HG03571 (cell line): ENCODE measurements around the gene UNC13B.
"Not testable (repeated sequence)": the region's sequence is repeated elsewhere in the genome, so short reads cannot be mapped to it uniquely, and the experiment has no call there.

ENCODE experiments used
- ATAC-seq: cut with Tn5 transposase; IDR thresholded peaks from one replicate; pipeline ENCODE4 v1.9.1; 2021; ENCODE audit not compliant: unreplicated experiment

Gene UNC13B

GRCh38 chr9:35220659-35221338, 59.0 kb downstream of the UNC13B start:
- no peak for ATAC-seq

- ATAC-seq, result no peak
Measured at GRCh38 chr9:35225677-35226076, 63.9 kb downstream of the UNC13B start.

GRCh38 chr9:35226651-35227050, 64.8 kb downstream of the UNC13B start:
- no peak for ATAC-seq

GRCh38 chr9:35227284-35227683, 65.5 kb downstream of the UNC13B start:
- no peak for ATAC-seq

GRCh38 chr9:35229066-35229778, 67.4 kb downstream of the UNC13B start:
- ATAC-seq, result no peak

GRCh38 chr9:35229779-35230143, 68.0 kb downstream of the UNC13B start:
- no peak for ATAC-seq

GRCh38 chr9:35232867-35233544, 71.2 kb downstream of the UNC13B start:
- ATAC-seq, result no peak

GRCh38 chr9:35236692-35237091, 74.9 kb downstream of the UNC13B start:
- no peak for ATAC-seq

GRCh38 chr9:35237311-35237710, 75.5 kb downstream of the UNC13B start:
- ATAC-seq, result no peak

GRCh38 chr9:35245945-35246344, 84.1 kb downstream of the UNC13B start:
- not testable (repeated sequence) for ATAC-seq

- ATAC-seq, result no peak
Measured at GRCh38 chr9:35253075-35253474, 91.3 kb downstream of the UNC13B start.

- no peak for ATAC-seq
Measured at GRCh38 chr9:35254237-35254636, 92.4 kb downstream of the UNC13B start.

GRCh38 chr9:35254984-35255857, 93.4 kb downstream of the UNC13B start:
- no peak for ATAC-seq

GRCh38 chr9:35257986-35258659, 96.3 kb downstream of the UNC13B start:
- no peak for ATAC-seq

GRCh38 chr9:35258660-35259474, 97.1 kb downstream of the UNC13B start:
- ATAC-seq, result no peak

- ATAC-seq, result no peak
Measured at GRCh38 chr9:35260186-35260585, 98.4 kb downstream of the UNC13B start.

- no peak for ATAC-seq
Measured at GRCh38 chr9:35262064-35262463, 100.3 kb downstream of the UNC13B start.

GRCh38 chr9:35267710-35268109, 105.9 kb downstream of the UNC13B start:
- ATAC-seq, result no peak

GRCh38 chr9:35269919-35270318, 108.1 kb downstream of the UNC13B start:
- no peak for ATAC-seq

GRCh38 chr9:35271637-35272036, 109.8 kb downstream of the UNC13B start:
- ATAC-seq, result no peak
